Ascending aorta (tissue), 2 donors: ENCODE results near the gene MYH7. TPM values are rescaled to one million over a fixed set of nuclear protein-coding genes. Genes with fewer than 3 reads are reported as not detected.

ENCODE experiments used
- DNase-seq, 2 donors: peaks; one replicate each; pipeline ENCODE4 v3.0.0-alpha.2; 2019; ENCODE audit warnings: low spot score in 2 of 2
- H3K27ac ChIP-seq, 2 donors: fragments of 200-600 bp; sonication (generic); one replicate each; pipeline ENCODE4 v1.5.1; 2016 to 2017; ENCODE audit warnings: mild to moderate bottlenecking in 1 of 2
- H3K27me3 ChIP-seq: fragments of 200-600 bp; sonication (generic); one replicate; pipeline ENCODE4 v1.5.1; 2017
- H3K36me3 ChIP-seq, 2 donors: fragments of 200-600 bp; sonication (generic); one replicate each; pipeline ENCODE4 v1.5.1; 2016
- H3K4me1 ChIP-seq, 2 donors: fragments of 200-600 bp; sonication (generic); one replicate each; pipeline ENCODE4 v1.5.1; 2016 to 2017; ENCODE audit warnings: mild to moderate bottlenecking in 1 of 2
- H3K4me3 ChIP-seq, 2 donors: fragments of 200-600 bp; sonication (generic); one replicate each; pipeline ENCODE4 v1.5.1; 2016 to 2017; ENCODE audit warnings: mild to moderate bottlenecking in 1 of 2
- H3K9me3 ChIP-seq, 2 donors: fragments of 200-600 bp; sonication (generic); one replicate each; pipeline ENCODE4 v1.5.1; 2016
- intact Hi-C: fragments of 100-400 bp; cut with DNase I; formaldehyde crosslinking; loops from one replicate; pipeline ENCODE4 v1.15.1; 2023
- total RNA-seq: library from RNA; depleted of rRNA; stranded (reverse); fragments of >200 nt; gene quantifications from one replicate; pipeline ENCODE4 v1.1.0, GENCODE V29; 2016
- TF ChIP-seq, protein P1 (sequence below), 3 experiments: fragments of 200-600 bp in 2 of 3; fragments of 450-650 bp in 1 of 3; sonication (generic) in 2 of 3; IDR thresholded peaks; one replicate each; pipeline ENCODE4 v1.5.1; 2016 to 2019; ENCODE audit warnings: antibody characterized with exemption in 3 of 3, mild to moderate bottlenecking in 1 of 3, moderate library complexity in 1 of 3

Gene MYH7
- not detected for total RNA-seq

DNA sequence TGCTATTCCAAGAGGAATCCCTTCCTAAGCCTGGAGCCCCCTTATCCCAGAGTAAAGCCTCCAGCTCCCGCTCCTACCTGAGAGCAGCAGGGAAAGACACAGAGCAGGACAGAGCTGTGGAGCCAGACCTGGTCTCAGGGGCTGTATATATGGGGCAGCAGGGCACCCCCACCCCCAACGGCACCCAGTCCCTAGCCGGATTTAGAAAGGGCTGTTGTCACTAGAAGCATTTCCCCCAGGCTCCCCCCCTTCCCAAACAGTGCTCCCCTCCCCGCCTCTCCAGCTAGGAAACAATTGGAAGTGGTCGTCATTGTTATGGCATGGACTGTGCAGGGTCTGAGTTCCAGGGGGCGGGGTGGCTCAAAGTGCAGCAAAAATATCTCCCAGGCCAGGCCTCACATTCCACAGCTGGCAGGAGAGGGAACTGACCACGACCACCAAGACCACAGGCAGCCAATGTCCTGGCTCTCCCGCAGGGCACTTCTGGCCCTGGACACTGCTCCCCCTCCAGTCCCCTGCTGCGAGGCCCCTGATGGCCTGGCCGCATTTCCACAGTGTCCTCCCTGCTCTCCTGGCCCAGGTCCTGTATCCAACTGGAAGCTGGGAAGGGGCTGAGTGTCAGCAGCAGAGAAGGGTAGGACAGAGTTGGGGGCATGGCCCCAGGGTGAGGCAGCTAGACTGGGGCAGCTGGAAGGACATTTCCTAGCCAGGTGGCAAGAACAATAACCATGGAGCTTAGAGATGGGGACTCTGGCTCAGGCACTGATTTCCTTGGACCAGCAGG, at the start of gene MYH7:
TSS of gene MYH7 (minus strand) at position 118 of the 784 bp plus-strand sequence. CDS start 1,928 bp downstream, outside the sequence.
- TF ChIP-seq, protein P1, sequence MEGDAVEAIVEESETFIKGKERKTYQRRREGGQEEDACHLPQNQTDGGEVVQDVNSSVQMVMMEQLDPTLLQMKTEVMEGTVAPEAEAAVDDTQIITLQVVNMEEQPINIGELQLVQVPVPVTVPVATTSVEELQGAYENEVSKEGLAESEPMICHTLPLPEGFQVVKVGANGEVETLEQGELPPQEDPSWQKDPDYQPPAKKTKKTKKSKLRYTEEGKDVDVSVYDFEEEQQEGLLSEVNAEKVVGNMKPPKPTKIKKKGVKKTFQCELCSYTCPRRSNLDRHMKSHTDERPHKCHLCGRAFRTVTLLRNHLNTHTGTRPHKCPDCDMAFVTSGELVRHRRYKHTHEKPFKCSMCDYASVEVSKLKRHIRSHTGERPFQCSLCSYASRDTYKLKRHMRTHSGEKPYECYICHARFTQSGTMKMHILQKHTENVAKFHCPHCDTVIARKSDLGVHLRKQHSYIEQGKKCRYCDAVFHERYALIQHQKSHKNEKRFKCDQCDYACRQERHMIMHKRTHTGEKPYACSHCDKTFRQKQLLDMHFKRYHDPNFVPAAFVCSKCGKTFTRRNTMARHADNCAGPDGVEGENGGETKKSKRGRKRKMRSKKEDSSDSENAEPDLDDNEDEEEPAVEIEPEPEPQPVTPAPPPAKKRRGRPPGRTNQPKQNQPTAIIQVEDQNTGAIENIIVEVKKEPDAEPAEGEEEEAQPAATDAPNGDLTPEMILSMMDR (IDR thresholded peaks at IDR 0.05) = no peak
- DNase-seq = peak in 1 of 2 donors; percentile 46
- Histone ChIP-seq H3K36me3 (no peaks in the 10 kb centered on the region), H3K4me1 (no peaks in the 10 kb centered on the region), H3K4me3 (no peak within 1 kb of the TSS), H3K27me3 (no peaks in the 10 kb centered on the region), H3K27ac (no peak within 1 kb of the TSS), H3K9me3 (no peaks in the 10 kb centered on the region)
- intact Hi-C loops = no loop called here

DNA sequence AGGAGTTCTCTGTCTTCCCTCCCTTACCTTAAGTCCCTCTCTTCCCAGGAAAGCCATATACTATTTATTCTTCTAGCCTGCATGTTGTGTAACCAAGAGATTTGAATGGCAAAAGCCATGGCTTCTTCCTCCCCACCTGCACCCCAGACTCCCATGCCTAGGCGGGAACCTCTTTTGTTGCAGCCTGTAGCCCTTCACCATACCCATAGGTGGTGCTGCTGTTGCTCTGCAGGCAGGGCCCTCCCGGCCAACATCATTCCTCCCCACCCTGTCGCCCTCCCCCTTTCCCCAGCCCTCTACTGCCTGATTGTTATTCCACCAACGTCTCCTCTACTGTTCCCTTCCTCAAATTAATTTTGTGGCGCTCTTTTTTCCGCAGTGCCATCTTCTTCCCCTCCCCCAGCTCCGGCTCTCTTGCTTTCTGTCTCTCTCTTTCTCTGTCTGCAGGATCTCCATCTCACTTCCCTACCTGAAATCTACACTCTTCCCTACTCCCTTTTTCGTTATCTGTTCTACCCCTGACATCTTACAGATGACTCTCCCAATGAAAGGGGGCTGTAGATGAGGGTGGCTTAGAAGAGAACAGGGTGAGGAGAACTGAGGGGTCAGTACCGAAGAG, 47.9 kb upstream of the MYH7 start:
- no peaks in the 10 kb centered on the region for H3K9me3 ChIP-seq
- H3K27ac ChIP-seq = no peak overlapping the region
- intact Hi-C loops = no loop called here
- H3K27me3 ChIP-seq = no peaks in the 10 kb centered on the region
- peaks cover 11 to 14% of the 10 kb centered on the region in 2 donors for H3K36me3 ChIP-seq
- H3K4me1 ChIP-seq = no peaks in the 10 kb centered on the region
- no peak overlapping the region for H3K4me3 ChIP-seq
- TF ChIP-seq, protein P1 (IDR thresholded peaks at IDR 0.05) = no peak
- no peak for DNase-seq

DNA sequence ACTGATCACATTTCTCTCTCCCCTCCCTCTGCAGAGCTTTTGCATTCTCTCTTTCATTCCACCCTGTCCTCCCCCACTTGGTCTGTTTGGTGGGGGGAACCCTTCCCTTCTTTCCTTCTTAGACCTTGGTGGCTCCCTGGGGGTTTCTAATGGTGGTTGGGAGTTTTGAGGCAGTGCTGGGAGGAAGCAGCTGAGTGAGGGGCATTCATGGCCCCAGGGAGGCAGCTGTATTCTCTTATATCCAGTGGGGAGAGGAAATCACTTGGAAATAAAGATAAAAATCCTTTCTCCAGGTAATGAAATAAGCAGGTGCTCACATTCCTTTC, 47.3 kb upstream of the MYH7 start:
- no peaks in the 10 kb centered on the region for H3K9me3 ChIP-seq
- H3K27ac ChIP-seq = no peak overlapping the region
- peaks cover 11 to 19% of the 10 kb centered on the region in 2 donors for H3K36me3 ChIP-seq
- TF ChIP-seq, protein P1 (IDR thresholded peaks at IDR 0.05) = no peak
- no peaks in the 10 kb centered on the region for H3K27me3 ChIP-seq
- intact Hi-C loops = no loop called here
- DNase-seq = no peak
- H3K4me1 ChIP-seq = no peaks in the 10 kb centered on the region
- H3K4me3 ChIP-seq = no peak overlapping the region

DNA sequence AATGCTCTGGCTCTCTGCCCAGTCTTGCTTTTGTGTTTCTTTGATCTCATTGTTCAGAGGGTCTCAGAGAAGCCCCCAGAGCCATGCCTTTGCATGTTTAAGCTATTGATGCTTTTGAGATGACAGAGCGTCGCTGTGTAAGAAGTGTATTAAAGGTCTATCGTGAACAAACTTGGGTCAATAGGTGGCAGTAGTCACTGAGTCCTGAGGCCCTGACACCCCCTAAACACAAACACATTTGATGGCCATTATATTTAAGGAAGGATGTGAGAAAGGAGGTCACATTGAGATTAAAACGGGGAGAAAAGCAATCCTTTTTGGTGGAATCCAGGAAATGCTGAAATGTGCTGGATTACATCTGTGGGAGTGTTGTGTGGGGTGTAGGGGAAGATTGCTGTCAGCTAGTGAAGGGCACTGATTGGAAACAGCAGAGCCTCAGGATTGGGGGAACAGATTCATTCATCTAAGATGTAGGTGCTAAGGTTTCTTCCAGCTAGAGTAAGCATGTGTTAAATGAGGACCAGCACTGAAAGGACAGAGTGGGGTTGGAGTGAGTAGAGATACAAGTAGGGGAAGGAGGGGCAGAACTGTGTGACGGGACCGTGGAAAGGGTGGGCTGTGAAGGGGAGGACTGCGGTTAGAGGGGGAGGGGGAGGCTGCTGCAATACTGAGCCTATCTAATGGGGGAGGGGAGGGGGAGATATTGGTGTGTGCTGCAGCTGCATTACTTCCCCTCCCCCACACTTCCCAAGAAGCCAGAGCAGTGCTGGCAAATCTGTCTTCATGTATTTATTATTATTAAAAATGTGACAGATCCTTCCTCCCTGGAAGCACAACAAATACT, 46.7 kb upstream of the MYH7 start:
- no peak for DNase-seq
- Histone ChIP-seq H3K36me3 (peaks cover 17 to 25% of the 10 kb centered on the region in 2 donors), H3K27ac (no peak overlapping the region), H3K4me3 (no peak overlapping the region), H3K27me3 (no peaks in the 10 kb centered on the region), H3K4me1 (no peaks in the 10 kb centered on the region), H3K9me3 (no peaks in the 10 kb centered on the region)
- intact Hi-C loops = no loop called here
- TF ChIP-seq, protein P1 (IDR thresholded peaks at IDR 0.05) = no peak

DNA sequence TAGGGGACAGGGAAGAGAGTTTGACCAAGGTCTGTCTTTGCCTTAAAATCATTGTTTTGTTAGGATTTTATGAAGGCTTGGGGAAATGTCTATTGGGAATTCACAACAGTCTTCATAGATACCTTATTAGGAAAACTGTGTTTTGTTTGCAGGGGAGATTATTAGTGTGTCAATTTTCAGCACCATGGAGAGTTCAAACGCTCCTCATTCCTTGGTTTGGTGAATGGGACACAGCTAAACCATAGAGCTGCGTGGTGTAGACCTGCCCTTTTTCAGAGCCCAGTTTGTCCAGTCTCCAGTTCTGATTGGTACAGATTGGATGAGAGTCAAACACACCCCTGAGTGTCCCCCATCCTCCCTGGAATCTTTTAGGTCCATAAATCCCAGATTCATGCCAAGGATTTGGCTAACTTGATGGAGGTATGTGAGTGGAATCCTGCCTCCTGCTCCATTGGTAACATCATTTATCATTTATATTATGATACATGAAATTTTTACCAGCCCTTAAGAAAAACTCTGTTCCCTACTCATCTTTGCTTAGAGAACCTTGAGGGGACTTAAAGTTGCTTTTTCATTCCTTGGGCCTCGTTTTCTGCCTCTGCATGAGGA, 46.0 kb upstream of the MYH7 start:
- intact Hi-C loops = no loop called here
- no peaks in the 10 kb centered on the region for H3K9me3 ChIP-seq
- H3K36me3 ChIP-seq = peaks cover 25 to 31% of the 10 kb centered on the region in 2 donors
- H3K27me3 ChIP-seq = no peaks in the 10 kb centered on the region
- H3K4me3 ChIP-seq = no peak overlapping the region
- DNase-seq = no peak
- H3K27ac ChIP-seq = no peak overlapping the region
- TF ChIP-seq, protein P1 (IDR thresholded peaks at IDR 0.05) = no peak
- no peaks in the 10 kb centered on the region for H3K4me1 ChIP-seq
